ENCODE results near the gene SNN. TPM values are rescaled to one million over a fixed set of nuclear protein-coding genes. Genes with fewer than 3 reads are reported as not detected.

Gene SNN
- total RNA-seq, 4 donors from 2014 or later, result 30.7 to 66.9 (median 33.6) TPM

- DNase-seq (ENCODE audit: extremely low spot score), result no peak
- no peaks in the 10 kb centered on the region for H3K36me3 ChIP-seq
- H3K4me1 ChIP-seq, result peaks cover 0 to 31% (median 29%) of the 10 kb centered on the region in 4 donors
- no peaks in the 10 kb centered on the region for H3K9me3 ChIP-seq
- intact Hi-C loops (cut with DNase I), result no loop called here
- no peak overlapping the region for H3K4me3 ChIP-seq
- peak overlapping the region in 2 of 4 donors; percentile 33 to 65 for H3K27ac ChIP-seq (replicated peaks in 1 of 4)
- WGBS, result 98% methylated on average over 13 of the region's 16 CpGs
- no peaks in the 10 kb centered on the region for H3K27me3 ChIP-seq
- TF ChIP-seq POLR2AphosphoS5 (IDR thresholded peaks at IDR 0.05), result no peak
- TF ChIP-seq POLR2A (IDR thresholded peaks at IDR 0.05; ENCODE audit: low read depth), result no peak
- TF ChIP-seq, protein P1, sequence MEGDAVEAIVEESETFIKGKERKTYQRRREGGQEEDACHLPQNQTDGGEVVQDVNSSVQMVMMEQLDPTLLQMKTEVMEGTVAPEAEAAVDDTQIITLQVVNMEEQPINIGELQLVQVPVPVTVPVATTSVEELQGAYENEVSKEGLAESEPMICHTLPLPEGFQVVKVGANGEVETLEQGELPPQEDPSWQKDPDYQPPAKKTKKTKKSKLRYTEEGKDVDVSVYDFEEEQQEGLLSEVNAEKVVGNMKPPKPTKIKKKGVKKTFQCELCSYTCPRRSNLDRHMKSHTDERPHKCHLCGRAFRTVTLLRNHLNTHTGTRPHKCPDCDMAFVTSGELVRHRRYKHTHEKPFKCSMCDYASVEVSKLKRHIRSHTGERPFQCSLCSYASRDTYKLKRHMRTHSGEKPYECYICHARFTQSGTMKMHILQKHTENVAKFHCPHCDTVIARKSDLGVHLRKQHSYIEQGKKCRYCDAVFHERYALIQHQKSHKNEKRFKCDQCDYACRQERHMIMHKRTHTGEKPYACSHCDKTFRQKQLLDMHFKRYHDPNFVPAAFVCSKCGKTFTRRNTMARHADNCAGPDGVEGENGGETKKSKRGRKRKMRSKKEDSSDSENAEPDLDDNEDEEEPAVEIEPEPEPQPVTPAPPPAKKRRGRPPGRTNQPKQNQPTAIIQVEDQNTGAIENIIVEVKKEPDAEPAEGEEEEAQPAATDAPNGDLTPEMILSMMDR (IDR thresholded peaks at IDR 0.05), result no peak
- no peak for TF ChIP-seq EP300 (IDR thresholded peaks at IDR 0.05)
Measured at GRCh38 chr16:11626657-11627291, 41.5 kb upstream of the SNN start.

DNA sequence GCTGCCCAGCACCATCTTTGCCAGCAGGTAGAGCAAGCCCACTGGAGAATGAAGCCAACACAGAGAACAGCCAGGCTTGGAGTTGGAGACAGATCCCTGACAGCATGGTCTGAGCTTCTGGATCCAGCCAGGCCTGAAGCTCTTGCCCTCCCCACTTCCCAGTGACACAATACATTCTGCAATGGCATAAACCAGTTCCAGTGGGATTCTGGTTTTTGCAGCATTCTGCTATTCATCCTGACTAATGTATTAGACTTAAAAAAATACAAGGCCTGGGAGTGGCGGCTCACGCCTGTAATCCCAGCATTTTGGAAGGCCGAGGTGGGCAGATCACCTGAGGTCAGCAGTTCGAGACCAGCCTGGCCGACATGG is 41.0 kb upstream of the SNN start:
- Histone ChIP-seq H3K9me3 (no peaks in the 10 kb centered on the region), H3K27ac (replicated peaks in 1 of 4) (peak overlapping the region in 3 of 4 donors; percentile 32 to 65 (median 33)), H3K4me3 (no peak overlapping the region), H3K4me1 (peaks cover 1 to 31% (median 27%) of the 10 kb centered on the region in 4 donors), H3K36me3 (no peaks in the 10 kb centered on the region), H3K27me3 (no peaks in the 10 kb centered on the region)
- intact Hi-C loops (cut with DNase I), result no loop called here
- WGBS, result 97% methylated on average over 5 of the region's 5 CpGs
- TF ChIP-seq, protein P1 (IDR thresholded peaks at IDR 0.05), result no peak
- TF ChIP-seq POLR2AphosphoS5 (IDR thresholded peaks at IDR 0.05), result no peak
- TF ChIP-seq POLR2A (IDR thresholded peaks at IDR 0.05; ENCODE audit: low read depth), result no peak
- TF ChIP-seq EP300 (IDR thresholded peaks at IDR 0.05), result no peak
- DNase-seq (ENCODE audit: extremely low spot score), result no peak

DNA sequence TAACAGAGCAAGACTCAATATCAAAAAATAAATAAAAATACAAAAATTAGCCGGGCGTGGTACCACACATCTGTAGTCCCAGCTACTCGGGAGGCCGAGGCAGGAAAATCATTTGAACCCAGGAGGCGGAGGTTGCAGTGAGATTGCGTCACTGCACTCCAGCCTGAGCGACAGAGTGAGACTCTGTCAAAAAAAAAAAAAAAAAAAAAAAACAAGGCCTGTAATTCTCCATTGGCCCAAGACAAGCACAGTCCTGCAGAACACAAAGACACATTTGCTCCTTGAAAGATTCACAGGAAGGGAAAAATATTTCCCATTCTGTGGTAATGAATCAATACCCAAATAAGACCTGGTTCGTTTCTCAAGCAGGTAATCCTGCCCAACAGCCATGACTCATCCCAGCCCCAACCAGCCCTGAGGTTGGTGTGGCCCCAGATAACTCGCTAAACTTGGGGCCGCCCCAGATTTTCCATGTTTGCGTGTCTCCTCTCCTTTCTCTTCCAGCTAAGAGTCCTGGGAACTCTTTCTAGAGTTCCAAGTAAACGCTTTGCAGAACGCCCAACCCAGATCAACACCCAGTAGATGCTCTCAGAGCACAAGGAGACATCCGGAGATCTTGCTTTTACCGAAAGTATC is 40.3 kb upstream of the SNN start:
- no peaks in the 10 kb centered on the region for H3K9me3 ChIP-seq
- no peak for DNase-seq (ENCODE audit: extremely low spot score)
- no peaks in the 10 kb centered on the region for H3K27me3 ChIP-seq
- intact Hi-C loops (cut with DNase I), result no loop called here
- no peak overlapping the region for H3K4me3 ChIP-seq
- TF ChIP-seq, protein P1 (IDR thresholded peaks at IDR 0.05), result no peak
- TF ChIP-seq POLR2AphosphoS5 (IDR thresholded peaks at IDR 0.05), result no peak
- TF ChIP-seq EP300 (IDR thresholded peaks at IDR 0.05), result no peak
- TF ChIP-seq POLR2A (IDR thresholded peaks at IDR 0.05; ENCODE audit: low read depth), result no peak
- no peaks in the 10 kb centered on the region for H3K36me3 ChIP-seq
- H3K27ac ChIP-seq (replicated peaks in 1 of 4), result peak overlapping the region; percentile 53 to 70 (median 64)
- 78% methylated on average over 15 of the region's 15 CpGs for WGBS
- H3K4me1 ChIP-seq, result peaks cover 8 to 34% (median 30%) of the 10 kb centered on the region in 4 donors

GRCh38 chr16:11629071-11630030 is 38.9 kb upstream of the SNN start:
- Histone ChIP-seq H3K27ac (replicated peaks in 1 of 4) (peak overlapping the region; percentile 53 to 70 (median 64)), H3K4me3 (no peak overlapping the region), H3K27me3 (no peaks in the 10 kb centered on the region), H3K9me3 (no peaks in the 10 kb centered on the region), H3K4me1 (peaks cover 10 to 47% (median 40%) of the 10 kb centered on the region in 4 donors), H3K36me3 (no peaks in the 10 kb centered on the region)
- peak in 1 of 2 donors; percentile 14 for TF ChIP-seq POLR2AphosphoS5 (IDR thresholded peaks at IDR 0.05)
- no peak for TF ChIP-seq POLR2A (IDR thresholded peaks at IDR 0.05; ENCODE audit: low read depth)
- no peak for DNase-seq (ENCODE audit: extremely low spot score)
- 66% methylated on average over 19 of the region's 23 CpGs for WGBS
- intact Hi-C loops (cut with DNase I), result no loop called here
